Liver (tissue), 9 donors: ENCODE data around the gene C12orf60. TPM values are rescaled to one million over a fixed set of nuclear protein-coding genes. Genes with fewer than 3 reads are reported as not detected.

Source experiments
- DNase-seq: peaks from one replicate; pipeline ENCODE4 v3.0.0-alpha.2; 2017; ENCODE audit warnings: low spot score
- H3K27ac ChIP-seq, 2 donors: one replicate each; pipeline ENCODE4 v1.7.0; 2013; ENCODE audit warnings: inconsistent platforms in 2 of 2, low read length in 2 of 2, control low read depth in 1 of 2, low read depth in 1 of 2, mild to moderate bottlenecking in 1 of 2
- H3K27me3 ChIP-seq, 4 donors: one replicate each; pipeline versions ENCODE4 v1.6.1 to v1.7.0; 2013; ENCODE audit warnings: low read length in 3 of 4, inconsistent platforms in 1 of 4, mild to moderate bottlenecking in 1 of 4, moderate library complexity in 1 of 4; ENCODE audit not compliant: control insufficient read depth in 4 of 4, insufficient read depth in 4 of 4
- H3K36me3 ChIP-seq, 4 donors: one replicate each; pipeline versions ENCODE4 v1.6.1 to v1.7.0; 2013; ENCODE audit warnings: low read length in 3 of 4, mild to moderate bottlenecking in 3 of 4, low read depth in 1 of 4, moderate library complexity in 1 of 4; ENCODE audit not compliant: control insufficient read depth in 4 of 4, insufficient read depth in 3 of 4
- H3K4me1 ChIP-seq, 4 donors: one replicate each; pipeline versions ENCODE4 v1.6.1 to v1.7.0; 2013; ENCODE audit warnings: low read length in 3 of 4, mild to moderate bottlenecking in 3 of 4, moderate library complexity in 1 of 4; ENCODE audit not compliant: control insufficient read depth in 4 of 4, insufficient read depth in 4 of 4
- H3K4me3 ChIP-seq, 3 donors: one replicate each; pipeline versions ENCODE4 v1.6.1 to v1.7.0; 2013; ENCODE audit warnings: low read length in 3 of 3, control low read depth in 1 of 3, low read depth in 1 of 3, mild to moderate bottlenecking in 1 of 3
- H3K9ac ChIP-seq, 2 donors: one replicate each; pipeline ENCODE4 v1.7.0; 2013; ENCODE audit warnings: low read length in 2 of 2, mild to moderate bottlenecking in 2 of 2, moderate library complexity in 2 of 2, control low read depth in 1 of 2, low read depth in 1 of 2
- H3K9me3 ChIP-seq, 4 donors: one replicate each; pipeline versions ENCODE4 v1.6.1 to v1.7.0; 2013; ENCODE audit warnings: low read length in 3 of 4; ENCODE audit not compliant: control insufficient read depth in 4 of 4
- ATF3 ChIP-seq: IDR thresholded peaks from 2 replicates; pipeline ENCODE4 v1.6.1; 2016; ENCODE audit warnings: antibody characterized with exemption
- CTCF ChIP-seq: fragments of 150-350 bp; IDR thresholded peaks from 2 replicates; pipeline ENCODE4 v1.5.1; 2017; ENCODE audit warnings: improper control_type of control experiment, low read depth, low read length; ENCODE audit not compliant: missing input control
- EGR1 ChIP-seq, 2 donors: IDR thresholded peaks; 2 replicates each; pipeline ENCODE4 v1.6.1; 2016 to 2018; ENCODE audit warnings: antibody characterized with exemption in 2 of 2, low read depth in 2 of 2
- FOXA1 ChIP-seq: IDR thresholded peaks from 2 replicates; pipeline ENCODE4 v1.6.1; 2016; ENCODE audit warnings: antibody characterized with exemption
- FOXA2 ChIP-seq: IDR thresholded peaks from 2 replicates; pipeline ENCODE4 v1.6.1; 2016; ENCODE audit warnings: antibody characterized with exemption
- GABPA ChIP-seq, 2 donors: IDR thresholded peaks in 1 of 2; conservative IDR thresholded peaks in 1 of 2; 2 replicates each; pipeline ENCODE4 v1.6.1; 2016; ENCODE audit warnings: antibody characterized with exemption in 2 of 2, mild to moderate bottlenecking in 1 of 2, moderate library complexity in 1 of 2
- HNF4A ChIP-seq, 2 donors: conservative IDR thresholded peaks; 2 replicates each; pipeline ENCODE4 v1.6.1; 2016; ENCODE audit warnings: antibody characterized with exemption in 2 of 2, mild to moderate bottlenecking in 2 of 2
- HNF4G ChIP-seq: IDR thresholded peaks from 2 replicates; pipeline ENCODE4 v1.6.1; 2016; ENCODE audit warnings: antibody characterized with exemption
- JUND ChIP-seq, 2 donors: IDR thresholded peaks; 2 replicates each; pipeline ENCODE4 v1.6.1; 2016; ENCODE audit warnings: antibody characterized with exemption in 2 of 2
- MAX ChIP-seq: IDR thresholded peaks from 2 replicates; pipeline ENCODE4 v1.6.1; 2016; ENCODE audit warnings: antibody characterized with exemption
- NR2F2 ChIP-seq: IDR thresholded peaks from 2 replicates; pipeline ENCODE4 v1.6.1; 2016; ENCODE audit warnings: antibody characterized with exemption
- RAD21 ChIP-seq, 2 donors: IDR thresholded peaks; 2 replicates each; pipeline ENCODE4 v1.6.1; 2016; ENCODE audit warnings: antibody characterized with exemption in 2 of 2, mild to moderate bottlenecking in 2 of 2
- REST ChIP-seq: IDR thresholded peaks from 2 replicates; pipeline ENCODE4 v1.6.1; 2016; ENCODE audit warnings: antibody characterized with exemption, mild to moderate bottlenecking
- RXRA ChIP-seq, 2 donors: IDR thresholded peaks; 2 replicates each; pipeline ENCODE4 v1.6.1; 2017 to 2018; ENCODE audit warnings: antibody characterized with exemption in 2 of 2, mild to moderate bottlenecking in 1 of 2
- SP1 ChIP-seq: IDR thresholded peaks from 2 replicates; pipeline ENCODE4 v1.6.1; 2018; ENCODE audit warnings: antibody characterized with exemption, mild to moderate bottlenecking
- TAF1 ChIP-seq: conservative IDR thresholded peaks from 2 replicates; pipeline ENCODE4 v1.6.1; 2016; ENCODE audit warnings: antibody characterized with exemption, mild to moderate bottlenecking
- YY1 ChIP-seq: IDR thresholded peaks from 2 replicates; pipeline ENCODE4 v1.6.1; 2016; ENCODE audit warnings: antibody characterized with exemption, mild to moderate bottlenecking
- ZBTB33 ChIP-seq: IDR thresholded peaks from 2 replicates; pipeline ENCODE4 v1.6.1; 2016; ENCODE audit warnings: antibody characterized with exemption
- WGBS: extraction: QIAGEN DNeasy Blood & Tissue Kit; methylation state at CpG from one replicate; pipeline ENCODE4 v1.1.7; 2013; 5-methylcytosine and 5-hydroxymethylcytosine counted together
- polyA plus RNA-seq, 2 donors: library from polyadenylated mRNA; stranded (reverse) in 1 of 2; unstranded in 1 of 2; fragments of 200-250 nt in 1 of 2; fragments of >200 nt in 1 of 2; fragmentation: Nextera tagmentation in 1 of 2; extraction: Ambion mirVana in 1 of 2; gene quantifications; one replicate each; pipeline versions ENCODE4 v1.2.1 to v1.2.3, GENCODE V29; 2013 to 2015
- total RNA-seq, 2 donors: library from RNA; depleted of rRNA; stranded (reverse); fragments of >200 nt; gene quantifications; one replicate each; pipeline ENCODE4 v1.2.3, GENCODE V29; 2014
- donor health status: healthy.
- donor health status: healthy.
- donor health status: healthy.
- donor health status: healthy.
- donor health status: healthy.

The C12orf60 gene
- total and polyA plus RNA-seq, 4 donors, result 0.50 to 1.9 (median 1.0) TPM

- H3K9ac ChIP-seq, result no peak overlapping the region
- TF ChIP-seq TAF1 (no peak), RAD21 (IDR thresholded peaks at IDR 0.05) (no peak), NR2F2 (no peak), HNF4A (conservative IDR thresholded peaks at IDR 0.05) (no peak), CTCF (no peak), FOXA1 (no peak), YY1 (no peak), ATF3 (no peak), HNF4G (no peak), ZBTB33 (no peak), MAX (no peak), EGR1 (IDR thresholded peaks at IDR 0.05; ENCODE audit: low read depth in 2 of 2) (no peak)
- WGBS, result 95% methylated on average over 1 of the region's 1 CpG
- H3K27ac ChIP-seq, result no peak overlapping the region
- DNase-seq, result no peak
- no peak overlapping the region for H3K4me3 ChIP-seq
- no peaks in the 10 kb centered on the region for H3K4me1 ChIP-seq
- H3K27me3 ChIP-seq, result no peaks in the 10 kb centered on the region
- no peaks in the 10 kb centered on the region for H3K9me3 ChIP-seq
- no peaks in the 10 kb centered on the region for H3K36me3 ChIP-seq
These were observed 67.8 kb downstream of the C12orf60 start for GRCh38 chr12:14871247-14871646.

- 84% methylated on average over 1 of the region's 1 CpG for WGBS
These were observed 68.4 kb downstream of the C12orf60 start for GRCh38 chr12:14871886-14872285.

More at GRCh38 chr12:14871886-14872285, 68.4 kb downstream of the C12orf60 start:
- Histone ChIP-seq H3K27me3 (no peaks in the 10 kb centered on the region), H3K27ac (no peak overlapping the region), H3K36me3 (no peaks in the 10 kb centered on the region), H3K4me3 (no peak overlapping the region), H3K9me3 (no peaks in the 10 kb centered on the region), H3K4me1 (no peaks in the 10 kb centered on the region), H3K9ac (no peak overlapping the region)
- DNase-seq, result no peak
- TF ChIP-seq SP1 (no peak), HNF4A (conservative IDR thresholded peaks at IDR 0.05) (no peak), RXRA (IDR thresholded peaks at IDR 0.05) (no peak), CTCF (no peak), EGR1 (IDR thresholded peaks at IDR 0.05; ENCODE audit: low read depth in 2 of 2) (no peak), ZBTB33 (no peak), NR2F2 (no peak), GABPA (IDR thresholded peaks at IDR 0.05 in 1 of 2, conservative IDR thresholded peaks at IDR 0.05 in 1 of 2) (no peak), RAD21 (IDR thresholded peaks at IDR 0.05) (no peak), JUND (IDR thresholded peaks at IDR 0.05) (no peak), FOXA2 (no peak), ATF3 (no peak), REST (no peak), FOXA1 (no peak)
